ENCODE measurements around the gene ACBD6. TPM values are rescaled to one million over a fixed set of nuclear protein-coding genes. Genes with fewer than 3 reads are reported as not detected.

Gene ACBD6
- total and polyA plus RNA-seq, 10 of the 15 experiments (the other 5 are each of a cell fraction or from before 2014, with no cell fraction given), result 15.0 to 67.3 (median 55.0) TPM

GRCh38 chr1:180385144-180385543 lies 117.2 kb downstream of the ACBD6 start:
- no peak overlapping the region for H3K4me3 ChIP-seq
- intact Hi-C loops (cut with micrococcal nuclease; ENCODE audit: unreplicated experiment), result no loop called here

More at GRCh38 chr1:180385144-180385543, 117.2 kb downstream of the ACBD6 start:
- in situ Hi-C loops (cut with MboI), result no loop called here
- Histone ChIP-seq H3K27ac (ENCODE audit: control insufficient read depth, insufficient read depth) (no peak overlapping the region), H3K9me3 (replicated peaks; ENCODE audit: control insufficient read depth, insufficient read depth, low read length) (peaks cover 14% of the 10 kb centered on the region; the same call in 2 of the 3 replicates), H4K20me1 (ENCODE audit: control insufficient read depth, insufficient read depth) (no peaks in the 10 kb centered on the region), H3K4me1 (ENCODE audit: control insufficient read depth, insufficient read depth, low read length) (peaks cover 5% of the 10 kb centered on the region; the same call in 1 of the 2 replicates), H3K9ac (ENCODE audit: control insufficient read depth, insufficient read depth, low read length) (no peak overlapping the region), H3K4me2 (ENCODE audit: control insufficient read depth, insufficient read depth) (no peak overlapping the region), H3K36me3 (ENCODE audit: control insufficient read depth in 2 of 2, insufficient read depth in 2 of 2, low read length in 1 of 2) (no peaks in the 10 kb centered on the region), H2AFZ (ENCODE audit: control insufficient read depth, low read depth, low read length) (no peak overlapping the region), H3K27me3 (replicated peaks in 1 of 2; ENCODE audit: control insufficient read depth in 2 of 2, insufficient read depth in 2 of 2, low read length in 1 of 2) (no peaks in the 10 kb centered on the region), H3K79me2 (ENCODE audit: control insufficient read depth, insufficient read depth, low read length) (no peaks in the 10 kb centered on the region)
- FAIRE-seq (no peak), DNase-seq (ENCODE audit: low read depth, low spot score) (no peak), ATAC-seq (no peak)
- ChIA-PET POLR2A (no interaction called here), SMC1A (ENCODE audit: uncharacterized antibody, unreplicated experiment) (interaction anchor here (0.8 kb wide), 1 partner anchor 14 kb away, joined by 3 read pairs; no protein-coding TSS in a partner anchor), CTCF (no interaction called here), RAD21 (ENCODE audit: unreplicated experiment) (no interaction called here)
- TF ChIP-seq E2F4 (IDR thresholded peaks at IDR 0.05; ENCODE audit: low read depth, low read length), result no peak
- no peak for TF ChIP-seq MEF2B (IDR thresholded peaks at IDR 0.05; ENCODE audit: partially characterized antibody, poor library complexity, severe bottlenecking)
- TF ChIP-seq NR2F1 (conservative IDR thresholded peaks at IDR 0.05), result no peak
- TF ChIP-seq CREM (IDR thresholded peaks at IDR 0.05; ENCODE audit: low read depth), result no peak
- no peak for TF ChIP-seq WRNIP1 (IDR thresholded peaks at IDR 0.05; ENCODE audit: borderline replicate concordance, low read depth, low read length)
- TF ChIP-seq HDGF (IDR thresholded peaks at IDR 0.05), result no peak
- TF ChIP-seq IRF4 (IDR thresholded peaks at IDR 0.05; ENCODE audit: low read depth, low read length), result no peak
- TF ChIP-seq MTA2 (IDR thresholded peaks at IDR 0.05; ENCODE audit: low read depth), result no peak
- TF ChIP-seq YBX1 (IDR thresholded peaks at IDR 0.05), result no peak
- no peak for TF ChIP-seq MAX (IDR thresholded peaks at IDR 0.05; ENCODE audit: low read depth, low read length)
- no peak for TF ChIP-seq SMAD1 (IDR thresholded peaks at IDR 0.05; ENCODE audit: low read depth, partially characterized antibody)
- no peak for TF ChIP-seq SIN3A (IDR thresholded peaks at IDR 0.05; ENCODE audit: low read depth, low read length)
- TF ChIP-seq JUNB (IDR thresholded peaks at IDR 0.05), result no peak
- no TSS peak for BruUV-seq (replicated peaks)

Measured in GM12878 (cell line).